H1 (cell line): ENCODE measurements around the gene IL24. TPM values are rescaled to one million over a fixed set of nuclear protein-coding genes. Genes with fewer than 3 reads are reported as not detected.

Source experiments
- CTCF ChIA-PET: fragments of 300-600 bp; sonication (Branson Sonifier 250); formaldehyde crosslinking; loops from one replicate; lab custom pipeline; 2021; ENCODE audit not compliant: partially characterized antibody; lab: Charles Lee
- POLR2A ChIA-PET: fragments of 300-600 bp; sonication (Branson Sonifier 250); formaldehyde crosslinking; loops from one replicate; lab custom pipeline; 2021; ENCODE audit warnings: inconsistent platforms; ENCODE audit not compliant: partially characterized antibody; lab: Charles Lee
- DNase-seq, 2 experiments: peaks; one replicate each; pipeline versions ENCODE4 v3.0.0 to v3.0.0-alpha.2; 2010 to 2022; ENCODE audit warnings: low spot score in 2 of 2, low read depth in 1 of 2, mixed read lengths in 1 of 2
- FAIRE-seq: peaks from 2 replicates; lab custom pipeline; 2011; peaks lifted over from hg19 to GRCh38; lab: Jason Lieb, UNC
- H2AFZ ChIP-seq: 2 replicates; pipeline ENCODE4 v1.8.1; 2012; ENCODE audit warnings: low read length, inconsistent platforms
- H2AK5ac ChIP-seq: 2 replicates; pipeline ENCODE4 v1.6.1; 2013; ENCODE audit warnings: low read depth, low read length
- H2BK120ac ChIP-seq: replicated peaks from 2 replicates; pipeline ENCODE3; 2013; ENCODE audit warnings: low read depth, low read length, inconsistent platforms
- H2BK12ac ChIP-seq: 2 replicates; pipeline ENCODE4 v1.6.1; 2013; ENCODE audit warnings: low read depth, low read length
- H2BK15ac ChIP-seq: 2 replicates; pipeline ENCODE4 v1.6.1; 2013; ENCODE audit warnings: low read length
- H2BK20ac ChIP-seq: 2 replicates; pipeline ENCODE4 v1.6.1; 2013; ENCODE audit warnings: low read length
- H2BK5ac ChIP-seq: 2 replicates; pipeline ENCODE4 v1.6.1; 2013; ENCODE audit warnings: low read depth, low read length
- H3K14ac ChIP-seq: 2 replicates; pipeline ENCODE4 v1.6.1; 2013; ENCODE audit warnings: inconsistent platforms; ENCODE audit not compliant: insufficient read length
- H3K18ac ChIP-seq: 2 replicates; pipeline ENCODE4 v1.6.1; 2013; ENCODE audit warnings: low read length; ENCODE audit errors: extremely low read depth
- H3K23ac ChIP-seq: 2 replicates; pipeline ENCODE4 v1.6.1; 2013; ENCODE audit warnings: inconsistent platforms; ENCODE audit not compliant: insufficient read length
- H3K23me2 ChIP-seq: 2 replicates; pipeline ENCODE4 v1.6.1; 2013; ENCODE audit warnings: low read depth, low read length
- H3K27ac ChIP-seq: 2 replicates; pipeline ENCODE4 v1.6.1; 2011; ENCODE audit warnings: low read depth, low read length, inconsistent platforms
- H3K27me3 ChIP-seq, 4 experiments: replicated peaks in 1 of 4; 1 replicate in 1 of 4; 2 replicates in 3 of 4; pipeline versions ENCODE4 v1.6.1 to v1.8.1; 2011 to 2013; ENCODE audit warnings: low read length in 3 of 4, mild to moderate bottlenecking in 3 of 4, inconsistent platforms in 2 of 4, mixed read lengths in 2 of 4, moderate library complexity in 1 of 4; ENCODE audit not compliant: control insufficient read depth in 3 of 4, insufficient read depth in 3 of 4; ENCODE audit errors: extremely low read depth in 1 of 4
- H3K36me3 ChIP-seq, 4 experiments: 2 replicates each; pipeline versions ENCODE4 v1.6.1 to v1.8.1; 2011 to 2013; ENCODE audit warnings: mild to moderate bottlenecking in 4 of 4, low read length in 3 of 4, moderate library complexity in 2 of 4, control low read depth in 1 of 4, inconsistent platforms in 1 of 4; ENCODE audit not compliant: insufficient read depth in 4 of 4, control insufficient read depth in 2 of 4
- H3K4ac ChIP-seq: replicated peaks from 2 replicates; pipeline ENCODE3; 2013; ENCODE audit warnings: low read length, low read depth, mixed read lengths, inconsistent platforms; ENCODE audit not compliant: insufficient read length
- H3K4me1 ChIP-seq, 4 experiments: replicated peaks in 1 of 4; 1 replicate in 1 of 4; 2 replicates in 3 of 4; pipeline versions ENCODE4 v1.6.1 to v1.8.1; 2011 to 2013; ENCODE audit warnings: low read length in 3 of 4, inconsistent platforms in 2 of 4, mixed read lengths in 1 of 4; ENCODE audit not compliant: insufficient read depth in 4 of 4, control insufficient read depth in 3 of 4
- H3K4me2 ChIP-seq, 2 experiments: 2 replicates each; pipeline versions ENCODE4 v1.6.1 to v1.8.1; 2011 to 2013; ENCODE audit warnings: low read depth in 2 of 2, low read length in 2 of 2, control low read depth in 1 of 2, inconsistent platforms in 1 of 2, mild to moderate bottlenecking in 1 of 2; ENCODE audit not compliant: insufficient read depth in 1 of 2
- H3K4me3 ChIP-seq, 4 experiments: fragments of 200-600, 300-600 bp in 1 of 4; sonication (generic), shearing (Covaris generic), sonication (Bioruptor Twin) in 1 of 4; 2 replicates each; pipeline versions ENCODE4 v1.5.1 to v1.8.1; 2011 to 2016; ENCODE audit warnings: low read length in 4 of 4, low read depth in 3 of 4, control low read depth in 2 of 4, inconsistent platforms in 2 of 4, mild to moderate bottlenecking in 2 of 4, mixed read lengths in 1 of 4, moderate library complexity in 1 of 4; ENCODE audit not compliant: insufficient read depth in 2 of 4; ENCODE audit errors: extremely low read depth in 1 of 4
- H3K56ac ChIP-seq: replicated peaks from 2 replicates; pipeline ENCODE3; 2013; ENCODE audit warnings: low read depth, mild to moderate bottlenecking, mixed read lengths, low read length, inconsistent platforms; ENCODE audit not compliant: insufficient read length
- H3K79me1 ChIP-seq: 2 replicates; pipeline ENCODE4 v1.6.1; 2013; ENCODE audit warnings: low read depth, low read length, control low read depth
- H3K79me2 ChIP-seq, 2 experiments: 2 replicates each; pipeline versions ENCODE4 v1.6.1 to v1.8.1; 2012 to 2013; ENCODE audit warnings: low read length in 2 of 2, mild to moderate bottlenecking in 2 of 2, inconsistent platforms in 1 of 2; ENCODE audit not compliant: insufficient read depth in 2 of 2, control insufficient read depth in 1 of 2
- H3K9ac ChIP-seq, 4 experiments: replicated peaks in 1 of 4; 1 replicate in 1 of 4; 2 replicates in 3 of 4; pipeline versions ENCODE4 v1.6.1 to v1.8.1; 2011 to 2013; ENCODE audit warnings: low read depth in 3 of 4, low read length in 3 of 4, control low read depth in 2 of 4, mild to moderate bottlenecking in 2 of 4, moderate library complexity in 2 of 4, inconsistent platforms in 1 of 4; ENCODE audit errors: extremely low read depth in 1 of 4
- H3K9me3 ChIP-seq, 2 experiments: 2 replicates each; pipeline versions ENCODE4 v1.6.1 to v1.8.1; 2012 to 2013; ENCODE audit warnings: mild to moderate bottlenecking in 2 of 2, moderate library complexity in 2 of 2, control low read depth in 1 of 2, inconsistent platforms in 1 of 2, low read depth in 1 of 2, low read length in 1 of 2, mixed read lengths in 1 of 2; ENCODE audit not compliant: insufficient read depth in 2 of 2
- H4K20me1 ChIP-seq, 2 experiments: replicated peaks in 1 of 2; 2 replicates each; pipeline versions ENCODE3 to v1.8.1; 2011 to 2013; ENCODE audit warnings: inconsistent platforms in 2 of 2, low read length in 2 of 2, mild to moderate bottlenecking in 1 of 2; ENCODE audit not compliant: insufficient read depth in 2 of 2, control insufficient read depth in 1 of 2
- H4K5ac ChIP-seq: 2 replicates; pipeline ENCODE4 v1.6.1; 2013; ENCODE audit warnings: low read length, low read depth, mixed read lengths, inconsistent platforms; ENCODE audit not compliant: insufficient read length
- H4K8ac ChIP-seq: 2 replicates; pipeline ENCODE4 v1.8.0; 2013; ENCODE audit warnings: mild to moderate bottlenecking, moderate library complexity, low read length, inconsistent platforms; ENCODE audit not compliant: insufficient read depth; ENCODE audit errors: extremely low read depth
- H4K91ac ChIP-seq: replicated peaks from 2 replicates; pipeline ENCODE3; 2013; ENCODE audit warnings: low read length, mixed read lengths, inconsistent platforms; ENCODE audit not compliant: insufficient read length
- FOSL1 ChIP-seq: IDR thresholded peaks from 2 replicates; pipeline ENCODE4 v1.6.1; 2011; ENCODE audit warnings: mild to moderate bottlenecking, low read depth, low read length, moderate library complexity; ENCODE audit not compliant: insufficient read depth
- NRF1 ChIP-seq: IDR thresholded peaks from 2 replicates; pipeline ENCODE4 v1.6.1; 2011; ENCODE audit warnings: mild to moderate bottlenecking, low read depth, low read length, improper control_type of control experiment
- SIN3A ChIP-seq, 2 experiments: IDR thresholded peaks in 1 of 2; conservative IDR thresholded peaks in 1 of 2; 2 replicates each; pipeline ENCODE4 v1.6.1; 2011 to 2012; ENCODE audit warnings: low read length in 2 of 2, improper control_type of control experiment in 1 of 2, low read depth in 1 of 2, mild to moderate bottlenecking in 1 of 2
- SIX5 ChIP-seq: IDR thresholded peaks from 2 replicates; pipeline ENCODE4 v1.6.1; 2011; ENCODE audit warnings: mild to moderate bottlenecking, low read depth, low read length
- SP4 ChIP-seq: IDR thresholded peaks from 2 replicates; pipeline ENCODE4 v1.6.1; 2012; ENCODE audit warnings: low read length, inconsistent platforms
- WGBS, 2 experiments: shearing (Covaris generic) in 1 of 2; methylation state at CpG; one replicate each; pipeline versions ENCODE4 v1.1.6 to v1.1.7; 2013 to 2015; ENCODE audit warnings: low lambda C conversion rate in 2 of 2, mixed read lengths in 2 of 2, inconsistent platforms in 1 of 2, low coverage in 1 of 2, missing lambda C conversion rate in 1 of 2; ENCODE audit not compliant: insufficient replicate concordance in 2 of 2, insufficient coverage in 1 of 2, insufficient read length in 1 of 2; ENCODE audit errors: extremely low coverage in 1 of 2, missing lambda C conversion rate in 1 of 2; 5-methylcytosine and 5-hydroxymethylcytosine counted together
- polyA plus RNA-seq, 7 experiments: library from polyadenylated mRNA; depleted of rRNA in 3 of 7; stranded (reverse) in 5 of 7; unstranded in 2 of 7; fragments of >200 nt in 5 of 7; fragments of 200-250 nt in 2 of 7; gene quantifications; 1 replicate in 5 of 7; 2 replicates in 1 of 7; 4 replicates in 1 of 7; pipeline versions ENCODE4 v1.2.1 to v1.2.3, GENCODE V29; 2011 to 2013; ENCODE audit warnings: missing spikeins in 2 of 7, mixed read lengths in 2 of 7
- total RNA-seq: library from RNA; stranded (reverse); fragmentation: NEBNext Ultra II Directional; extraction: Animal tissue kit (Norgen Biotek cat#: 25700); gene quantifications from 2 replicates; pipeline ENCODE4 v1.2.1, GENCODE V29; 2021
- TF ChIP-seq, protein P1 (sequence below): IDR thresholded peaks from 2 replicates; pipeline ENCODE4 v1.6.1; 2012; ENCODE audit warnings: inconsistent platforms
- TF ChIP-seq, protein P2 (sequence below): IDR thresholded peaks from 2 replicates; pipeline ENCODE4 v1.6.1; 2011; ENCODE audit warnings: low read depth, mild to moderate bottlenecking, low read length; ENCODE audit not compliant: insufficient read depth

IL24 gene
- total and polyA plus RNA-seq, 2 of the 8 experiments (the other 6 are each of a cell fraction or from before 2014, with no cell fraction given) = not detected

DNA sequence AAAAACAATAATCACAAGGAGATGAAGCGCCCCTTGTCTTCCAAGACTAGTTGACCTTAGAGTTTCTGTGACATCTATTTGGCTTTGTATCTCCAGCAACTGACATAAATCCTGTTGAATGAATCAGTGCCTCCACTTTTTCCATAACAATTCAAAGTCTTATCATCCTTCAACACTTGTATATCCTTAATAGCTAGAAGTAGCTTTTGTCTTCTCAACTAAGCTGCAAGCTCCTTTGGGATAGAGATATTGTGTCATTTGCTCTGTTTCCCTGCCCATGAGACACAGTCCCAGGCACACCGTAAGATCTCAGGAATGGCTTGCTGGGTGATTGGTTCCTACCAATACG lies 43.3 kb downstream of the IL24 start:
- 90% methylated on average over 3 of the region's 3 CpGs; no CpG with 5 or more reads in 1 of the 2 experiments for WGBS, 2 experiments
- Histone ChIP-seq H3K23ac (no peak overlapping the region), H3K4me2 (no peak overlapping the region), H3K27me3 (no peaks in the 10 kb centered on the region), H3K36me3 (no peaks in the 10 kb centered on the region), H3K9me3 (no peaks in the 10 kb centered on the region), H2AK5ac (no peak overlapping the region), H4K8ac (no peak overlapping the region), H4K5ac (no peak overlapping the region), H3K18ac (no peak overlapping the region), H3K56ac (no peak overlapping the region), H3K23me2 (no peaks in the 10 kb centered on the region), H3K4ac (no peak overlapping the region), H2BK5ac (no peak overlapping the region), H3K4me3 (no peak overlapping the region), H4K20me1 (no peaks in the 10 kb centered on the region), H3K79me1 (no peaks in the 10 kb centered on the region), H3K79me2 (no peaks in the 10 kb centered on the region), H3K4me1 (no peaks in the 10 kb centered on the region), H2BK120ac (no peak overlapping the region), H2AFZ (no peak overlapping the region), H3K9ac (no peak overlapping the region), H3K27ac (no peak overlapping the region), H3K14ac (no peak overlapping the region), H4K91ac (no peak overlapping the region), H2BK15ac (no peak overlapping the region), H2BK12ac (no peak overlapping the region), H2BK20ac (no peak overlapping the region)
- TF ChIP-seq SIN3A (conservative IDR thresholded peaks at IDR 0.05 in 1 of 2, IDR thresholded peaks at IDR 0.05 in 1 of 2; ENCODE audit: low read depth in 1 of 2, low read length in 2 of 2) (no peak), SP4 (no peak), NRF1 (no peak), SIX5 (no peak), FOSL1 (no peak)
- TF ChIP-seq, protein P1, sequence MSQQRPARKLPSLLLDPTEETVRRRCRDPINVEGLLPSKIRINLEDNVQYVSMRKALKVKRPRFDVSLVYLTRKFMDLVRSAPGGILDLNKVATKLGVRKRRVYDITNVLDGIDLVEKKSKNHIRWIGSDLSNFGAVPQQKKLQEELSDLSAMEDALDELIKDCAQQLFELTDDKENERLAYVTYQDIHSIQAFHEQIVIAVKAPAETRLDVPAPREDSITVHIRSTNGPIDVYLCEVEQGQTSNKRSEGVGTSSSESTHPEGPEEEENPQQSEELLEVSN = no peak
- TF ChIP-seq, protein P2, sequence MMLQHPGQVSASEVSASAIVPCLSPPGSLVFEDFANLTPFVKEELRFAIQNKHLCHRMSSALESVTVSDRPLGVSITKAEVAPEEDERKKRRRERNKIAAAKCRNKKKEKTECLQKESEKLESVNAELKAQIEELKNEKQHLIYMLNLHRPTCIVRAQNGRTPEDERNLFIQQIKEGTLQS = no peak
- FAIRE-seq (no peak), DNase-seq (no peak)
- ChIA-PET CTCF (interaction anchor here (1.0 to 13.7 kb wide), 4 partner anchors 9 to 140 kb away, joined by 3 to 226 read pairs (median 97); no protein-coding TSS in a partner anchor), POLR2A (no interaction called here)
